Body of pancreas (tissue), 4 donors: Measurements from ENCODE around the gene SORCS2.

ENCODE experiments used
- CTCF ChIP-seq, 7 experiments: fragments of 450-650 bp in 4 of 7; fragments of 200-600 bp in 3 of 7; sonication (generic) in 3 of 7; IDR thresholded peaks; one replicate each; pipeline ENCODE4 v1.5.1; 2016 to 2019; ENCODE audit warnings: antibody characterized with exemption in 7 of 7
- POLR2A ChIP-seq, 3 donors: fragments of 450-650 bp; IDR thresholded peaks; one replicate each; pipeline ENCODE4 v1.6.1; 2016; ENCODE audit warnings: antibody characterized with exemption in 3 of 3, mild to moderate bottlenecking in 2 of 3

- no peak for TF ChIP-seq CTCF (IDR thresholded peaks at IDR 0.05)
- TF ChIP-seq POLR2A (IDR thresholded peaks at IDR 0.05) = no peak
Observed at GRCh38 chr4:7450775-7451433, 258.6 kb downstream of the SORCS2 start.
